C4-2B (cell line): ENCODE data around the gene SOWAHC.
"Not testable (repeated sequence)": the region's sequence is repeated elsewhere in the genome, so short reads cannot be mapped to it uniquely, and the experiment has no call there.

ENCODE experiments used
- H3K27ac ChIP-seq: fragments of 450-650 bp; 2 replicates; pipeline ENCODE4 v1.5.1; 2017
- CTCF ChIP-seq: fragments of 450-650 bp; conservative IDR thresholded peaks from 2 replicates; pipeline ENCODE4 v1.5.1; 2017; ENCODE audit warnings: mild to moderate bottlenecking
- ZFX ChIP-seq: fragments of 450-650 bp; IDR thresholded peaks from 2 replicates; pipeline ENCODE4 v1.6.1; 2017

The SOWAHC gene

GRCh38 chr2:109613922-109614714 is at the start of gene SOWAHC, which contains the start of gene SEPTIN10:
TSS of gene SOWAHC (plus strand) at chr2:109614364. CDS start at chr2:109614490, 126 bp downstream.
TSS of gene SEPTIN10 (minus strand) at chr2:109613966. CDS start at chr2:109613827, 139 bp downstream.
- TF ChIP-seq CTCF = no peak
- peak; percentile 60 for TF ChIP-seq ZFX
- H3K27ac ChIP-seq = peak within 1 kb of the TSS; percentile 68

- TF ChIP-seq ZFX = no peak
- TF ChIP-seq CTCF = no peak
- H3K27ac ChIP-seq = no peak overlapping the region
Observed at GRCh38 chr2:109575373-109575772, 38.8 kb upstream of the SOWAHC start.

GRCh38 chr2:109577630-109578029 is 36.5 kb upstream of the SOWAHC start:
- H3K27ac ChIP-seq = not testable (repeated sequence)

GRCh38 chr2:109582928-109583895 is 31.0 kb upstream of the SOWAHC start:
- TF ChIP-seq CTCF (no peak), ZFX (no peak)
- H3K27ac ChIP-seq = no peak overlapping the region

- TF ChIP-seq ZFX = no peak
- no peak for TF ChIP-seq CTCF
- no peak overlapping the region for H3K27ac ChIP-seq
Observed at GRCh38 chr2:109586687-109587086, 27.5 kb upstream of the SOWAHC start.

- no peak overlapping the region for H3K27ac ChIP-seq
- TF ChIP-seq ZFX (no peak), CTCF (no peak)
Observed at GRCh38 chr2:109591206-109591605, 23.0 kb upstream of the SOWAHC start.

- no peak overlapping the region for H3K27ac ChIP-seq
- no peak for TF ChIP-seq CTCF
Observed at GRCh38 chr2:109592905-109593304, 21.3 kb upstream of the SOWAHC start.
